Measurements from ENCODE around the gene ASCL2. TPM values are rescaled to one million over a fixed set of nuclear protein-coding genes. Genes with fewer than 3 reads are reported as not detected.

ASCL2 gene, protein sequence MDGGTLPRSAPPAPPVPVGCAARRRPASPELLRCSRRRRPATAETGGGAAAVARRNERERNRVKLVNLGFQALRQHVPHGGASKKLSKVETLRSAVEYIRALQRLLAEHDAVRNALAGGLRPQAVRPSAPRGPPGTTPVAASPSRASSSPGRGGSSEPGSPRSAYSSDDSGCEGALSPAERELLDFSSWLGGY
- total RNA-seq: under 1 TPM; 0.31 to 0.40 TPM

- peaks cover 24% of the 10 kb centered on the region for H3K4me1 Mint-ChIP-seq
- no peaks in the 10 kb centered on the region for H3K36me3 Mint-ChIP-seq (ENCODE audit: low read depth)
- H3K27ac Mint-ChIP-seq: no peak within 1 kb of the TSS
- peaks cover 29% of the 10 kb centered on the region for H3K27me3 Mint-ChIP-seq
- peak within 1 kb of the TSS; percentile 48 for H3K4me3 Mint-ChIP-seq
- CTCF ChIA-PET: interaction anchor here (0.7 to 1.4 kb wide), 5 partner anchors 8 to 130 kb away, joined by 3 to 5 read pairs (median 3); partner anchors contain the start of gene TSSC4
- POLR2A ChIA-PET: no interaction called here
- H3K9me3 Mint-ChIP-seq: no peaks in the 10 kb centered on the region
- no peak for DNase-seq
Observed at GRCh38 chr11:2270322-2271076, at the start of gene ASCL2. TSS of gene ASCL2 (minus strand) at chr11:2270588. CDS start at chr11:2270332, 256 bp downstream.

- Mint-ChIP-seq H3K36me3 (ENCODE audit: low read depth) (no peaks in the 10 kb centered on the region), H3K4me1 (no peaks in the 10 kb centered on the region), H3K9me3 (no peaks in the 10 kb centered on the region), H3K27me3 (peaks cover 27% of the 10 kb centered on the region), H3K4me3 (no peak overlapping the region), H3K27ac (no peak overlapping the region)
- ChIA-PET POLR2A (interaction anchor here (0.6 kb wide), 1 partner anchor 14 kb away, joined by 3 read pairs; no protein-coding TSS in a partner anchor), CTCF (interaction anchor here (0.6 to 1.6 kb wide), 3 partner anchors 15 to 101 kb away, joined by 3 to 4 read pairs (median 4); no protein-coding TSS in a partner anchor)
- no peak for DNase-seq
Observed at GRCh38 chr11:2319791-2320472, 49.5 kb upstream of the ASCL2 start.

GRCh38 chr11:2318707-2319106 lies 48.3 kb upstream of the ASCL2 start:
- H3K4me1 Mint-ChIP-seq: no peaks in the 10 kb centered on the region
- no peak for DNase-seq
- H3K27ac Mint-ChIP-seq: no peak overlapping the region
- H3K27me3 Mint-ChIP-seq: peaks cover 25% of the 10 kb centered on the region
- CTCF ChIA-PET: no interaction called here
- no peaks in the 10 kb centered on the region for H3K9me3 Mint-ChIP-seq
- H3K4me3 Mint-ChIP-seq: no peak overlapping the region
- H3K36me3 Mint-ChIP-seq (ENCODE audit: low read depth): no peaks in the 10 kb centered on the region
- POLR2A ChIA-PET: no interaction called here

DNA sequence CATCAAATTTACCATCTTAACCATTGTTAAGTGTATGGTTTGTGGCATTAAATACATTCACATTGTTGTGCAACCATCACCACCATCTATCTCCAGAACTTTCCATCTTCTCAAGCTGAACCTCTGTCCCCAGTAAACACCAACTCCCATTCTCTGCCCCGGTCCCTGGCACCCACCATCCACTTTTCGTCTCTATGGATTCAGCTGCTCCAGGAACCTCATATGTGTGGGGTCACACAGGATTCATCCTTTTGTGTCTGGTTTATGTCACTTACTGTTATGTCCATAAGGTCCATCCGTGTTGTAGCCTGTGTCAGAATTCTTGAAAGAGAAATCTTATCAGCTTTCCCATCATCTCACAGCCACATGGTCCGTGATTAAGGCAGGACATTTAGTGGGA lies 47.7 kb upstream of the ASCL2 start:
- Mint-ChIP-seq H3K36me3 (ENCODE audit: low read depth) (no peaks in the 10 kb centered on the region), H3K27me3 (peaks cover 21% of the 10 kb centered on the region), H3K4me1 (no peaks in the 10 kb centered on the region), H3K9me3 (no peaks in the 10 kb centered on the region), H3K27ac (no peak overlapping the region), H3K4me3 (no peak overlapping the region)
- ChIA-PET CTCF (no interaction called here), POLR2A (no interaction called here)
- DNase-seq: no peak

DNA sequence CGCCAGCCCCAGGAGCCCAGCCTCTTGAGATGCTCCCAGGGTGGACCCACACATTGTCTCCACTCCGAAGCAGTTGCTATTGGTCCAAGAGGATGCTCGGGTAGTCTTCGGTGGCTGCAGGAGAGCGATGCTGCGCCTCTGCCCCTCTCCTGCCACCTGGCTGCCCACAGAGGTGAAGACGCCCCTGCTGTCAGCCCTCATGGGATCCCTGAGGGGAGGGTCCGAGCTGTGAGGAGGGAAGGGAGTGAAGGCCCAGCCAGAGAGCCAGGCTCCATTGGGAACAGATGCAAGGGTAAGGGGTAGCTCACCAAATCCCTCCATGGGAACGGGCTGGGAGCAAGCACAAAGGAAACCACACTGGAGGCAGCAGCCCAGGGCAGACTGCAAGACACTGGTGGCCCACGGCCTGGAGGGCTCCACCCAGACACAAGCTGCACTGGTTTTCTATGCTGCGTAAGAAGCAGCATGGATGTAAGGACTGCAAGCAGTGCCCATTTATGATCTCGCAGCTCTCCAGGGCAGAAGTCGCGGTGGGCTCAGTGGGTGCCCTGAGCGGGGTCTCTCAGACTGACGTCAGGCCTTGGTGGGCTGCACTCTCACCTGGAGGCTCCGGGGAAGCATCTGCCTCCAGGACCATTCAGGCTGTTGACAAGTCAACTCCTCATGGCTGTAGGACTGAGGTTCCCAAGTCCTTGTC lies 47.1 kb upstream of the ASCL2 start:
- Mint-ChIP-seq H3K4me3 (no peak overlapping the region), H3K4me1 (no peaks in the 10 kb centered on the region), H3K36me3 (ENCODE audit: low read depth) (no peaks in the 10 kb centered on the region), H3K27ac (peak overlapping the region; percentile 48), H3K9me3 (no peaks in the 10 kb centered on the region), H3K27me3 (peaks cover 16% of the 10 kb centered on the region)
- no peak for DNase-seq
- ChIA-PET POLR2A (no interaction called here), CTCF (interaction anchor here (0.6 to 1.2 kb wide), 2 partner anchors 102 to 281 kb away, joined by 3 to 4 read pairs; no protein-coding TSS in a partner anchor)

DNA sequence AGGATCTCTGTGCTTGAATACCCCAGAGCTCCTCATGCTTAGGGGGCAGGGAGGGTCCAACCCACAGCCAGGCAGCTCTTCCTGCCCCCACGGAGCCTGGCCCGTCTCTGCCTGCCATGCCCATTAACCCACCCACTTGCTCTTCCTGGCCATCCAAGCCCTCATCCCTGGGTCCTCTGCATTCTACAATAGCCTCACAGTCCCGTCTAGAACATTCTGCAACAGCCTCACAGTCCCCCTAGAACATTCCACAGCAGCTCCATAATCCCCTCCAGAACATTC lies 46.5 kb upstream of the ASCL2 start:
- ChIA-PET CTCF (interaction anchor here (1.2 to 3.5 kb wide), 3 partner anchors 12 to 103 kb away, joined by 3 to 13 read pairs (median 4); no protein-coding TSS in a partner anchor), POLR2A (no interaction called here)
- Mint-ChIP-seq H3K27me3 (peaks cover 12% of the 10 kb centered on the region), H3K36me3 (ENCODE audit: low read depth) (no peaks in the 10 kb centered on the region), H3K4me3 (no peak overlapping the region), H3K4me1 (no peaks in the 10 kb centered on the region), H3K27ac (peak overlapping the region; percentile 48), H3K9me3 (no peaks in the 10 kb centered on the region)
- no peak for DNase-seq

DNA sequence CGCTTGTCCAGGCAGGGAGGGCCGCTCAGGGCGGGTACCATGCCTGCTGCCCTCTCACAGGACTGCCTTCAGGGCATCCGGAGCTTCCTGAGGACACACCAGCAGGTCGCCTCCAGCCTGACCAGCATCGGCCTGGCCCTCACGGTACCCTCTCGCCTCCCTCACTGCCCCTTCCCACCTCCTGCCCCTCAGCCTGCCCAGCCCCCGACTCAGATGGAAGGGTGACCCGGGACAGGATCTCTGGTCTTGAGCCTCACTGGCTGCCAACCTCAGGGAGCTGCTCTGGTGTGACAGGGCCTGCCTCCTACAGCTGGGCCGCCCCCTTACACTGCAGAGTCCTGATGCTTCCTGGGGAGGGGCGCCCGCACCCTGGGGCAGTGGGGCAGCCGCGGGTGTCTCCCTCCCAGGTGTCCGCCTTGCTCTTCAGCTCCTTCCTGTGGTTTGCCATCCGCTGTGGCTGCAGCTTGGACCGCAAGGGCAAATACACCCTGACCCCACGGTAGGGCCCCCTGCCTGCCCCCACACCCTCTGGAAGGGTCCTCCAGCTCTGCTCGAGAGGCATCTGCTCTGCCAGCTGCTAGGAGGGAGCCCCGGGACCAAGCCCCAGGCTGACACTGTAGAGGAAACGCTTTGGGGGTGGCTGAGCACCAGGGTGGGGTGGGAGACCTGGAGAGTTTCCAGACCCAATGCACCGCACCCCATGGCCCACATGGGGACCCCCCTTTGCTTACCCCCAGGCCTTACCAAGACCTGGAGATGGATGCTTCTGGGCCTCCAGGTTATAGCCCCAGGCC lies 46.0 kb upstream of the ASCL2 start:
- POLR2A ChIA-PET: no interaction called here

GRCh38 chr11:2315395-2316168 lies 45.2 kb upstream of the ASCL2 start:
- H3K36me3 Mint-ChIP-seq (ENCODE audit: low read depth): no peaks in the 10 kb centered on the region
- no peaks in the 10 kb centered on the region for H3K4me1 Mint-ChIP-seq
- H3K27ac Mint-ChIP-seq: no peak overlapping the region
- CTCF ChIA-PET: interaction anchor here (1.2 to 3.5 kb wide), 3 partner anchors 11 to 105 kb away, joined by 3 to 13 read pairs (median 12); no protein-coding TSS in a partner anchor
- POLR2A ChIA-PET: no interaction called here
- H3K4me3 Mint-ChIP-seq: no peak overlapping the region
- no peaks in the 10 kb centered on the region for H3K9me3 Mint-ChIP-seq
- no peak for DNase-seq
- H3K27me3 Mint-ChIP-seq: peaks cover 5% of the 10 kb centered on the region

More for the DNA sequence above, 46.0 kb upstream of the ASCL2 start:
- CTCF ChIA-PET: interaction anchor here (1.2 to 3.5 kb wide), 4 partner anchors 12 to 104 kb away, joined by 3 to 13 read pairs (median 8); no protein-coding TSS in a partner anchor
- no peak overlapping the region for H3K27ac Mint-ChIP-seq
- H3K4me3 Mint-ChIP-seq: no peak overlapping the region
- no peaks in the 10 kb centered on the region for H3K4me1 Mint-ChIP-seq
- H3K9me3 Mint-ChIP-seq: no peaks in the 10 kb centered on the region
- DNase-seq: no peak
- H3K36me3 Mint-ChIP-seq (ENCODE audit: low read depth): no peaks in the 10 kb centered on the region
- peaks cover 6% of the 10 kb centered on the region for H3K27me3 Mint-ChIP-seq

GRCh38 chr11:2314525-2315394 lies 44.4 kb upstream of the ASCL2 start:
- Mint-ChIP-seq H3K27me3 (peaks cover 1% of the 10 kb centered on the region), H3K9me3 (no peaks in the 10 kb centered on the region), H3K36me3 (ENCODE audit: low read depth) (no peaks in the 10 kb centered on the region), H3K4me1 (no peaks in the 10 kb centered on the region), H3K4me3 (no peak overlapping the region), H3K27ac (no peak overlapping the region)
- DNase-seq: no peak
- ChIA-PET CTCF (interaction anchor here (3.5 kb wide), 2 partner anchors 10 to 106 kb away, joined by 12 to 13 read pairs; no protein-coding TSS in a partner anchor), POLR2A (no interaction called here)

DNA sequence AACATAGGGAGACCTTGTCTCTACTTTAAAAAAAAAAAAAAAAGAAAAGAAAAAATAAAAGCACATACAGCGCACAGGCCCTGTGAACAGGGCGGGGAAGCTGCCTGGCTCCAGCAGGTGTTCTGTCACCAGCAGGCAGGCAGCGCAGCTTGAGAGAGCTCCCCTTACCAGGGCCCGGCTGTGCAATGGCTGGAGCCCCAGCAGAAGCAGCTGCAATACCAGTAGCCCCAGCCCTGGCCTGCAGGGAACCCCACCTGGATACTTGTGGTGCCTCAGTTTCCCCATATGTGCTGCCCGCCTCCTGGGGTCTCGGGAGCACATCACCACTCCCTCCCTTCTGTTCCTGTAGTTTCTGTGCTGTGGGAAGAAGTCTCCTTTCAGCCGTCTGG lies 43.7 kb upstream of the ASCL2 start:
- Mint-ChIP-seq H3K36me3 (ENCODE audit: low read depth) (no peaks in the 10 kb centered on the region), H3K27me3 (no peaks in the 10 kb centered on the region), H3K9me3 (no peaks in the 10 kb centered on the region), H3K4me3 (no peak overlapping the region), H3K27ac (no peak overlapping the region), H3K4me1 (no peaks in the 10 kb centered on the region)
- ChIA-PET POLR2A (no interaction called here), CTCF (interaction anchor here (3.5 kb wide), 2 partner anchors 9 to 106 kb away, joined by 12 to 13 read pairs; no protein-coding TSS in a partner anchor)
- no peak for DNase-seq

Measured in activated CD4-positive, alpha-beta T cell treated with anti-CD3 and anti-CD28 coated beads, Interleukin-2, amount 10 ng/mL, durations not matched to agents 7 days and 5 days (primary cell).